H1 (cell line): Measurements from ENCODE around the gene DOCK8. TPM values are rescaled to one million over a fixed set of nuclear protein-coding genes. Genes with fewer than 3 reads are reported as not detected.

Source experiments
- CTCF ChIA-PET: fragments of 300-600 bp; sonication (Branson Sonifier 250); formaldehyde crosslinking; loops from one replicate; lab custom pipeline; 2021; ENCODE audit not compliant: partially characterized antibody; lab: Charles Lee
- POLR2A ChIA-PET: fragments of 300-600 bp; sonication (Branson Sonifier 250); formaldehyde crosslinking; loops from one replicate; lab custom pipeline; 2021; ENCODE audit warnings: inconsistent platforms; ENCODE audit not compliant: partially characterized antibody; lab: Charles Lee
- DNase-seq, 2 experiments: peaks; one replicate each; pipeline versions ENCODE4 v3.0.0 to v3.0.0-alpha.2; 2010 to 2022; ENCODE audit warnings: low spot score in 2 of 2, low read depth in 1 of 2, mixed read lengths in 1 of 2
- FAIRE-seq: peaks from 2 replicates; lab custom pipeline; 2011; peaks lifted over from hg19 to GRCh38; lab: Jason Lieb, UNC
- H2AFZ ChIP-seq: 2 replicates; pipeline ENCODE4 v1.8.1; 2012; ENCODE audit warnings: low read length, inconsistent platforms
- H2AK5ac ChIP-seq: 2 replicates; pipeline ENCODE4 v1.6.1; 2013; ENCODE audit warnings: low read depth, low read length
- H2BK120ac ChIP-seq: replicated peaks from 2 replicates; pipeline ENCODE3; 2013; ENCODE audit warnings: low read depth, low read length, inconsistent platforms
- H2BK12ac ChIP-seq: 2 replicates; pipeline ENCODE4 v1.6.1; 2013; ENCODE audit warnings: low read depth, low read length
- H2BK15ac ChIP-seq: 2 replicates; pipeline ENCODE4 v1.6.1; 2013; ENCODE audit warnings: low read length
- H2BK20ac ChIP-seq: 2 replicates; pipeline ENCODE4 v1.6.1; 2013; ENCODE audit warnings: low read length
- H2BK5ac ChIP-seq: 2 replicates; pipeline ENCODE4 v1.6.1; 2013; ENCODE audit warnings: low read depth, low read length
- H3K14ac ChIP-seq: 2 replicates; pipeline ENCODE4 v1.6.1; 2013; ENCODE audit warnings: inconsistent platforms; ENCODE audit not compliant: insufficient read length
- H3K18ac ChIP-seq: 2 replicates; pipeline ENCODE4 v1.6.1; 2013; ENCODE audit warnings: low read length; ENCODE audit errors: extremely low read depth
- H3K23ac ChIP-seq: 2 replicates; pipeline ENCODE4 v1.6.1; 2013; ENCODE audit warnings: inconsistent platforms; ENCODE audit not compliant: insufficient read length
- H3K23me2 ChIP-seq: 2 replicates; pipeline ENCODE4 v1.6.1; 2013; ENCODE audit warnings: low read depth, low read length
- H3K27ac ChIP-seq: 2 replicates; pipeline ENCODE4 v1.6.1; 2011; ENCODE audit warnings: low read depth, low read length, inconsistent platforms
- H3K27me3 ChIP-seq, 4 experiments: replicated peaks in 1 of 4; 1 replicate in 1 of 4; 2 replicates in 3 of 4; pipeline versions ENCODE4 v1.6.1 to v1.8.1; 2011 to 2013; ENCODE audit warnings: low read length in 3 of 4, mild to moderate bottlenecking in 3 of 4, inconsistent platforms in 2 of 4, mixed read lengths in 2 of 4, moderate library complexity in 1 of 4; ENCODE audit not compliant: control insufficient read depth in 3 of 4, insufficient read depth in 3 of 4; ENCODE audit errors: extremely low read depth in 1 of 4
- H3K36me3 ChIP-seq, 4 experiments: 2 replicates each; pipeline versions ENCODE4 v1.6.1 to v1.8.1; 2011 to 2013; ENCODE audit warnings: mild to moderate bottlenecking in 4 of 4, low read length in 3 of 4, moderate library complexity in 2 of 4, control low read depth in 1 of 4, inconsistent platforms in 1 of 4; ENCODE audit not compliant: insufficient read depth in 4 of 4, control insufficient read depth in 2 of 4
- H3K4ac ChIP-seq: replicated peaks from 2 replicates; pipeline ENCODE3; 2013; ENCODE audit warnings: low read length, low read depth, mixed read lengths, inconsistent platforms; ENCODE audit not compliant: insufficient read length
- H3K4me1 ChIP-seq, 4 experiments: replicated peaks in 1 of 4; 1 replicate in 1 of 4; 2 replicates in 3 of 4; pipeline versions ENCODE4 v1.6.1 to v1.8.1; 2011 to 2013; ENCODE audit warnings: low read length in 3 of 4, inconsistent platforms in 2 of 4, mixed read lengths in 1 of 4; ENCODE audit not compliant: insufficient read depth in 4 of 4, control insufficient read depth in 3 of 4
- H3K4me2 ChIP-seq, 2 experiments: 2 replicates each; pipeline versions ENCODE4 v1.6.1 to v1.8.1; 2011 to 2013; ENCODE audit warnings: low read depth in 2 of 2, low read length in 2 of 2, control low read depth in 1 of 2, inconsistent platforms in 1 of 2, mild to moderate bottlenecking in 1 of 2; ENCODE audit not compliant: insufficient read depth in 1 of 2
- H3K4me3 ChIP-seq, 4 experiments: fragments of 200-600, 300-600 bp in 1 of 4; sonication (generic), shearing (Covaris generic), sonication (Bioruptor Twin) in 1 of 4; 2 replicates each; pipeline versions ENCODE4 v1.5.1 to v1.8.1; 2011 to 2016; ENCODE audit warnings: low read length in 4 of 4, low read depth in 3 of 4, control low read depth in 2 of 4, inconsistent platforms in 2 of 4, mild to moderate bottlenecking in 2 of 4, mixed read lengths in 1 of 4, moderate library complexity in 1 of 4; ENCODE audit not compliant: insufficient read depth in 2 of 4; ENCODE audit errors: extremely low read depth in 1 of 4
- H3K56ac ChIP-seq: replicated peaks from 2 replicates; pipeline ENCODE3; 2013; ENCODE audit warnings: low read depth, mild to moderate bottlenecking, mixed read lengths, low read length, inconsistent platforms; ENCODE audit not compliant: insufficient read length
- H3K79me1 ChIP-seq: 2 replicates; pipeline ENCODE4 v1.6.1; 2013; ENCODE audit warnings: low read depth, low read length, control low read depth
- H3K79me2 ChIP-seq, 2 experiments: 2 replicates each; pipeline versions ENCODE4 v1.6.1 to v1.8.1; 2012 to 2013; ENCODE audit warnings: low read length in 2 of 2, mild to moderate bottlenecking in 2 of 2, inconsistent platforms in 1 of 2; ENCODE audit not compliant: insufficient read depth in 2 of 2, control insufficient read depth in 1 of 2
- H3K9ac ChIP-seq, 4 experiments: replicated peaks in 1 of 4; 1 replicate in 1 of 4; 2 replicates in 3 of 4; pipeline versions ENCODE4 v1.6.1 to v1.8.1; 2011 to 2013; ENCODE audit warnings: low read depth in 3 of 4, low read length in 3 of 4, control low read depth in 2 of 4, mild to moderate bottlenecking in 2 of 4, moderate library complexity in 2 of 4, inconsistent platforms in 1 of 4; ENCODE audit errors: extremely low read depth in 1 of 4
- H3K9me3 ChIP-seq, 2 experiments: 2 replicates each; pipeline versions ENCODE4 v1.6.1 to v1.8.1; 2012 to 2013; ENCODE audit warnings: mild to moderate bottlenecking in 2 of 2, moderate library complexity in 2 of 2, control low read depth in 1 of 2, inconsistent platforms in 1 of 2, low read depth in 1 of 2, low read length in 1 of 2, mixed read lengths in 1 of 2; ENCODE audit not compliant: insufficient read depth in 2 of 2
- H4K20me1 ChIP-seq, 2 experiments: replicated peaks in 1 of 2; 2 replicates each; pipeline versions ENCODE3 to v1.8.1; 2011 to 2013; ENCODE audit warnings: inconsistent platforms in 2 of 2, low read length in 2 of 2, mild to moderate bottlenecking in 1 of 2; ENCODE audit not compliant: insufficient read depth in 2 of 2, control insufficient read depth in 1 of 2
- H4K5ac ChIP-seq: 2 replicates; pipeline ENCODE4 v1.6.1; 2013; ENCODE audit warnings: low read length, low read depth, mixed read lengths, inconsistent platforms; ENCODE audit not compliant: insufficient read length
- H4K8ac ChIP-seq: 2 replicates; pipeline ENCODE4 v1.8.0; 2013; ENCODE audit warnings: mild to moderate bottlenecking, moderate library complexity, low read length, inconsistent platforms; ENCODE audit not compliant: insufficient read depth; ENCODE audit errors: extremely low read depth
- H4K91ac ChIP-seq: replicated peaks from 2 replicates; pipeline ENCODE3; 2013; ENCODE audit warnings: low read length, mixed read lengths, inconsistent platforms; ENCODE audit not compliant: insufficient read length
- CHD1 ChIP-seq: IDR thresholded peaks from 2 replicates; pipeline ENCODE4 v1.6.1; 2012; ENCODE audit warnings: low read depth, low read length, improper control_type of control experiment
- CHD2 ChIP-seq: IDR thresholded peaks from 2 replicates; pipeline ENCODE4 v1.6.1; 2012; ENCODE audit warnings: low read length, improper control_type of control experiment
- RBBP5 ChIP-seq: IDR thresholded peaks from 2 replicates; pipeline ENCODE4 v1.7.1; 2012; ENCODE audit warnings: low read depth, mild to moderate bottlenecking, inconsistent platforms, low read length, moderate library complexity, borderline replicate concordance
- RFX5 ChIP-seq: IDR thresholded peaks from 2 replicates; pipeline ENCODE4 v1.6.1; 2011; ENCODE audit warnings: low read depth, low read length, improper control_type of control experiment, borderline replicate concordance
- RXRA ChIP-seq: IDR thresholded peaks from 2 replicates; pipeline ENCODE4 v1.6.1; 2011; ENCODE audit warnings: low read depth, mild to moderate bottlenecking, low read length, moderate library complexity; ENCODE audit not compliant: insufficient read depth
- SIRT6 ChIP-seq: IDR thresholded peaks from one replicate; pipeline ENCODE4 v1.7.1; 2012; ENCODE audit warnings: low read length, inconsistent platforms
- WGBS, 2 experiments: shearing (Covaris generic) in 1 of 2; methylation state at CpG; one replicate each; pipeline versions ENCODE4 v1.1.6 to v1.1.7; 2013 to 2015; ENCODE audit warnings: low lambda C conversion rate in 2 of 2, mixed read lengths in 2 of 2, inconsistent platforms in 1 of 2, low coverage in 1 of 2, missing lambda C conversion rate in 1 of 2; ENCODE audit not compliant: insufficient replicate concordance in 2 of 2, insufficient coverage in 1 of 2, insufficient read length in 1 of 2; ENCODE audit errors: extremely low coverage in 1 of 2, missing lambda C conversion rate in 1 of 2; 5-methylcytosine and 5-hydroxymethylcytosine counted together
- polyA plus RNA-seq, 7 experiments: library from polyadenylated mRNA; depleted of rRNA in 3 of 7; stranded (reverse) in 5 of 7; unstranded in 2 of 7; fragments of >200 nt in 5 of 7; fragments of 200-250 nt in 2 of 7; gene quantifications; 1 replicate in 5 of 7; 2 replicates in 1 of 7; 4 replicates in 1 of 7; pipeline versions ENCODE4 v1.2.1 to v1.2.3, GENCODE V29; 2011 to 2013; ENCODE audit warnings: missing spikeins in 2 of 7, mixed read lengths in 2 of 7
- total RNA-seq: library from RNA; stranded (reverse); fragmentation: NEBNext Ultra II Directional; extraction: Animal tissue kit (Norgen Biotek cat#: 25700); gene quantifications from 2 replicates; pipeline ENCODE4 v1.2.1, GENCODE V29; 2021

DOCK8 gene
- total and polyA plus RNA-seq, 2 of the 8 experiments (the other 6 are each of a cell fraction or from before 2014, with no cell fraction given): 0.57 to 2.0 TPM

DNA sequence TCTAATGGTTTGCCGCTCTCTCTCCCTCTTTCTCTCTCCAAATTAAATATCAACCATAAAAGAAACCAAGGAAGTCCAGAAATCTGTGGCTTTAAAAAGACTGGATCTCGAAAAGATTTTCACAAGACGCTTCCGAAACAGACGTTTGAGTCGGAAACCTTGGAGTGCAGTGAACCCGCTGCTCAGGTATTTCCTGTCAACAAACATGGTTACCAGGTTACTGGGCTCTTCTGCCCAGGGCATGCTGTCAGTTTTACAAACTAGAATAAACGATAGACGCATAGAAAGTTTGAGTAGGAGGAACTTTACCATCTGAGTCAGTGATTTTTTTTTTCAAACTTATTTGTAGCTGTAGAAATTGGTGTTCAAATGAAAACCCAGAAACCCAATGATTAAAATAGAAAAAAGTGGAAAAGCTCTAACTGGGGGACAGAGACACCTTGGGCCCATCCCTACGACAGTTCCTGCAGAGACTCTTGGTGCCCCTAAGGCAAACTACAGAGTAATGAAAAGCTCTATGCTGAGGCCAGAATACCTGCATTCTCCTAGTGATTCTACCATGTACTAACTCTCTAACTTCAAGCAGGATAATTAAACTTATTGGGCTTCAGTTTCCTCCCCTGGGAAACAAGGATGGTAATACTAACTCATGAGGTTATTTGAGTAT, 90.0 kb downstream of the DOCK8 start:
- 76 to 100% methylated on average over 1 to 10 of the region's 10 CpGs for WGBS, 2 experiments
- ChIA-PET POLR2A (no interaction called here), CTCF (interaction anchor here (1.2 kb wide), 1 partner anchor 17 kb away, joined by 3 read pairs; no protein-coding TSS in a partner anchor)
- DNase-seq (no peak), FAIRE-seq (peak; percentile 19)
- H2BK120ac ChIP-seq: no peak overlapping the region
- H4K20me1 ChIP-seq: no peaks in the 10 kb centered on the region
- no peaks in the 10 kb centered on the region for H3K4me1 ChIP-seq
- no peak overlapping the region for H4K91ac ChIP-seq
- no peak overlapping the region for H2AFZ ChIP-seq
- H3K14ac ChIP-seq: no peak overlapping the region
- no peaks in the 10 kb centered on the region for H3K27me3 ChIP-seq
- H3K23me2 ChIP-seq: no peaks in the 10 kb centered on the region; the same call in 1 of the 2 replicates
- H3K23ac ChIP-seq: no peak overlapping the region
- no peak overlapping the region for H3K4me3 ChIP-seq
- no peak overlapping the region for H3K56ac ChIP-seq
- H3K27ac ChIP-seq: no peak overlapping the region
- no peak overlapping the region for H2BK5ac ChIP-seq
- TF ChIP-seq RBBP5 (no peak), CHD2 (no peak), RFX5 (no peak), CHD1 (no peak), RXRA (no peak), SIRT6 (no peak)
- no peak overlapping the region for H3K18ac ChIP-seq
- H3K9ac ChIP-seq: no peak overlapping the region
- no peak overlapping the region for H3K4me2 ChIP-seq
- no peaks in the 10 kb centered on the region for H3K36me3 ChIP-seq
- H2BK15ac ChIP-seq: no peak overlapping the region
- H2BK20ac ChIP-seq: no peak overlapping the region
- no peak overlapping the region for H4K8ac ChIP-seq
- H3K79me2 ChIP-seq: no peaks in the 10 kb centered on the region
- no peak overlapping the region for H2AK5ac ChIP-seq
- no peaks in the 10 kb centered on the region for H3K9me3 ChIP-seq
- no peak overlapping the region for H3K4ac ChIP-seq
- H2BK12ac ChIP-seq: no peak overlapping the region
- H3K79me1 ChIP-seq: no peaks in the 10 kb centered on the region
- no peak overlapping the region for H4K5ac ChIP-seq
